Measurements from ENCODE around the gene MARCHF2.
"Not testable (repeated sequence)": the region's sequence is repeated elsewhere in the genome, so short reads cannot be mapped to it uniquely, and the experiment has no call there.

Gene MARCHF2, protein sequence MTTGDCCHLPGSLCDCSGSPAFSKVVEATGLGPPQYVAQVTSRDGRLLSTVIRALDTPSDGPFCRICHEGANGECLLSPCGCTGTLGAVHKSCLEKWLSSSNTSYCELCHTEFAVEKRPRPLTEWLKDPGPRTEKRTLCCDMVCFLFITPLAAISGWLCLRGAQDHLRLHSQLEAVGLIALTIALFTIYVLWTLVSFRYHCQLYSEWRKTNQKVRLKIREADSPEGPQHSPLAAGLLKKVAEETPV

GRCh38 chr19:8412783-8413628, at the start of gene MARCHF2:
Gene MARCHF2 (plus strand): TSS chr19:8413305. CDS start chr19:8421841, 8,536 bp downstream.
- H3K4me1 Mint-ChIP-seq (ENCODE audit: low read depth) = peaks cover 23% of the 10 kb centered on the region
- no peaks in the 10 kb centered on the region for H3K27me3 Mint-ChIP-seq
- no peaks in the 10 kb centered on the region for H3K9me3 Mint-ChIP-seq
- intact Hi-C loops (cut with micrococcal nuclease) = loop anchor here (2.0 to 10.0 kb wide), 2 partner anchors 40 to 92 kb away; partner anchors contain the start of gene PRAM1
- no peaks in the 10 kb centered on the region for H3K36me3 Mint-ChIP-seq (ENCODE audit: low read depth)
- H3K27ac Mint-ChIP-seq = peak within 1 kb of the TSS; percentile 61
- H3K4me3 Mint-ChIP-seq = peak within 1 kb of the TSS; percentile 63

DNA sequence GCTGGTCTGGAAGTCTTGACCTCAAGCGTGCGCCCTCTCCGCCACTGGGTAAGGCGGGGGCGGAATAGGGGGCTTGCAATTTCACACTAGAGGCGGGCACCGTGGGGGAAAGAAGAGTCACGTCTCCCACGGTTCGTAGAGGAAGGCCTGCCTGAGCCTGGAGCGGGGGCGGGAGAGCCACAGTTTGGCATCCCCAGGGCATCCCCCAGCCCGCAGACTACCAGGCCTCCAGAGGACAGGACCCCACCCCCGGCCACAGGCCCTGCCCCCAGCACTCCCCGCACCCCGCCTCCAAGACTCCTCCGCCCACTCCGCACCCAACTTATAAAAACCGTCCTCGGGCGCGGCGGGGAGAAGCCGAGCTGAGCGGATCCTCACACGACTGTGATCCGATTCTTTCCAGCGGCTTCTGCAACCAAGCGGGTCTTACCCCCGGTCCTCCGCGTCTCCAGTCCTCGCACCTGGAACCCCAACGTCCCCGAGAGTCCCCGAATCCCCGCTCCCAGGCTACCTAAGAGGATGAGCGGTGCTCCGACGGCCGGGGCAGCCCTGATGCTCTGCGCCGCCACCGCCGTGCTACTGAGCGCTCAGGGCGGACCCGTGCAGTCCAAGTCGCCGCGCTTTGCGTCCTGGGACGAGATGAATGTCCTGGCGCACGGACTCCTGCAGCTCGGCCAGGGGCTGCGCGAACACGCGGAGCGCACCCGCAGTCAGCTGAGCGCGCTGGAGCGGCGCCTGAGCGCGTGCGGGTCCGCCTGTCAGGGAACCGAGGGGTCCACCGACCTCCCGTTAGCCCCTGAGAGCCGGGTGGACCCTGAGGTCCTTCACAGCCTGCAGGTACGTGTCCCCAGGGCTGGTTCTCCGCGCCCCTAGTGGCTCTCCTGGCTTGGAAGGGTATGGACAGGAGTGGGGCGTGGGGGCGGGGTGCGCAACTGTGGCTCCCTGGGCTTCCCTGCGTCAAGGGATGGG, 49.0 kb upstream of the MARCHF2 start, which contains the start of gene ANGPTL4:
TSS of gene ANGPTL4 (plus strand) at position 353 of the 969 bp plus-strand sequence. CDS start at position 520, 167 bp downstream.
- peak within 1 kb of the TSS; percentile 92 for H3K27ac Mint-ChIP-seq
- H3K9me3 Mint-ChIP-seq = no peaks in the 10 kb centered on the region
- peaks cover 37% of the 10 kb centered on the region for H3K36me3 Mint-ChIP-seq (ENCODE audit: low read depth)
- peaks cover 66% of the 10 kb centered on the region for H3K4me1 Mint-ChIP-seq (ENCODE audit: low read depth)
- peaks cover 66% of the 10 kb centered on the region for H3K27me3 Mint-ChIP-seq
- intact Hi-C loops (cut with micrococcal nuclease) = loop anchor here (5.0 kb wide), 1 partner anchor 213 kb away; the partner anchor contains the start of gene MYO1F
- peak within 1 kb of the TSS; percentile 76 for H3K4me3 Mint-ChIP-seq

DNA sequence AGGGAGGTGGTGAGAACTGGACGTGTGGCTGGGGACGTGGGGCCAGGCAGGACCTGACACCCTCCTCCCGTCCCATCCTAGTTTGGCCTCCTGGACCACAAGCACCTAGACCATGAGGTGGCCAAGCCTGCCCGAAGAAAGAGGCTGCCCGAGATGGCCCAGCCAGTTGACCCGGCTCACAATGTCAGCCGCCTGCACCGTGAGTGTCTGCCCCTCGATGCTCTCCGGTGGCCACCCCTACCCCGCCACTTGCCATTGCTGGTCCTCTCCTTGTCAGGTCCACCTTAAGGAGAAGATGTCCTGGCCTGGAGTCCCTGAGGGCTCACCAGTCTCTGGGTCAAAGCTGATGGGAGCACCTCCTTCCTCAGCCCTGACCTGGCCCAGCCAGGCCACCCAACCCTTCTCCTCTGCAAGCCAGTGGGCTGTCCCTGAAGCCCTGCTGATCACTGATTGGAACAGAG, 47.0 kb upstream of the MARCHF2 start:
- Mint-ChIP-seq H3K9me3 (no peaks in the 10 kb centered on the region), H3K27me3 (peaks cover 55% of the 10 kb centered on the region), H3K4me3 (no peak overlapping the region), H3K4me1 (ENCODE audit: low read depth) (peaks cover 59% of the 10 kb centered on the region), H3K36me3 (ENCODE audit: low read depth) (peaks cover 47% of the 10 kb centered on the region), H3K27ac (no peak overlapping the region)
- intact Hi-C loops (cut with micrococcal nuclease) = no loop called here

DNA sequence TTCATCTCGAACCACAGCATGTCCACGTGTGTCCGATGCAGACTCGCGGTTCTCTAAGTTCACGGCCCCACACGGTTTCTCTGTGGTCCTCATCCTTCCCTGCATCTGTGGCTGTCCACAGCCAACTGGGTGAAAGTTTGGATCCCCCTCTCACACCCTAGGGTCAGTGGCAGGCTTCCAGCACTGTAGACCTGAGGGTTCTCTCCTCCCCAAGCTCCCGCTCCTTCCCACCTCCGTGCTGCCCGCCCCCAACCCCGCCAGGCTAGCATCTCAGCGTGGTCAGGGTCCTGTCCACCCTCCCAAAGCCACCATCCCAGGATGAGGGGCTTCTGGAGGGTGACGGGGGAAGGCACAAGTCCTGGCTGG, 46.2 kb upstream of the MARCHF2 start:
- Mint-ChIP-seq H3K36me3 (ENCODE audit: low read depth) (peaks cover 55% of the 10 kb centered on the region), H3K27ac (peak overlapping the region; percentile 47), H3K27me3 (peaks cover 55% of the 10 kb centered on the region), H3K4me3 (peak overlapping the region; percentile 48), H3K9me3 (no peaks in the 10 kb centered on the region), H3K4me1 (ENCODE audit: low read depth) (peaks cover 54% of the 10 kb centered on the region)
- intact Hi-C loops (cut with micrococcal nuclease) = no loop called here

GRCh38 chr19:8367327-8368001, 45.6 kb upstream of the MARCHF2 start:
- peak overlapping the region; percentile 48 for H3K4me3 Mint-ChIP-seq
- H3K27me3 Mint-ChIP-seq = peaks cover 55% of the 10 kb centered on the region
- H3K27ac Mint-ChIP-seq = peak overlapping the region; percentile 47
- no peaks in the 10 kb centered on the region for H3K9me3 Mint-ChIP-seq
- peaks cover 60% of the 10 kb centered on the region for H3K36me3 Mint-ChIP-seq (ENCODE audit: low read depth)
- intact Hi-C loops (cut with micrococcal nuclease) = no loop called here
- H3K4me1 Mint-ChIP-seq (ENCODE audit: low read depth) = peaks cover 49% of the 10 kb centered on the region

DNA sequence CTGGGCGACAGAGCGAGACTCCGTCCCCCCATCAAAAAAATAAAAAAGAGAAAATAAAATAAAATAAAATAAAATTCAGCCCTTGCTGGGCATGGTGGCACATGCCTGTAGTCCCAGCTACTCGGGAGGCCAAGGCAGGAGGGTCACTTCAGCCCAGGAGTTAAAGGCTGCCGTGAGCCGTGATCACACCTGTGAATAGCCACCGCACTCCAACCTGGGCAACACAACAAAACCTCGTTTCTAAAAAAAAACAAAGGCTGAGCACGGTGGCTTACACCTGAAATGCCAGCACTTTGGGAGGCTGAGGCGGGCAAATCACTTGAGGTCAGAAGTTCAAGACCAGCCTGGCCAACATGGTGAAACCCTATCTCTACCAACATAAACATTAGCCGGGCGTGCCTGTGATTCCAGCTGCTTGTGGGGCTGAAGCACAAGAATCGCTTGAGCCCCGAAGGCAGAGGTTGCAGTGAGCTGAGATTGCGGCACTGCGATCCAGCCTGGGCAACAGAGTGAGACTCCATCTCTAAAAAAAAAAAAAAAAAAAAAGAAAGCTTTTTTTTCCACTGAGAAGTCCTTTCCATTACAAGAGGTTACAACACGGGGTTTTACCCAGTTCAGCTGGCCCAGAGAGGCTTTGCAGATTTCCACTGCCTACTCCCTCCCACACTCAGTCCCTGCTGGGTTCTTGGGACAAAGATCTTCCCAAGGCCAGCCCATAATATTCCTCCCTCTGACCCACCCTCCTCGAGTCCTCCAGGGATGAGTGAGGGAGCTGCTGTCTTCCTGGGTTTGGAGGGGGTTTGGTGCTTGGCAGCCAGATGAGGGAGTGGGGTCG, 42.7 kb upstream of the MARCHF2 start:
- no peaks in the 10 kb centered on the region for H3K9me3 Mint-ChIP-seq
- H3K4me3 Mint-ChIP-seq = no peak overlapping the region
- H3K27me3 Mint-ChIP-seq = peaks cover 33% of the 10 kb centered on the region
- intact Hi-C loops (cut with micrococcal nuclease) = no loop called here
- H3K36me3 Mint-ChIP-seq (ENCODE audit: low read depth) = peaks cover 80% of the 10 kb centered on the region
- peak overlapping the region; percentile 37 for H3K27ac Mint-ChIP-seq
- H3K4me1 Mint-ChIP-seq (ENCODE audit: low read depth) = peaks cover 34% of the 10 kb centered on the region

DNA sequence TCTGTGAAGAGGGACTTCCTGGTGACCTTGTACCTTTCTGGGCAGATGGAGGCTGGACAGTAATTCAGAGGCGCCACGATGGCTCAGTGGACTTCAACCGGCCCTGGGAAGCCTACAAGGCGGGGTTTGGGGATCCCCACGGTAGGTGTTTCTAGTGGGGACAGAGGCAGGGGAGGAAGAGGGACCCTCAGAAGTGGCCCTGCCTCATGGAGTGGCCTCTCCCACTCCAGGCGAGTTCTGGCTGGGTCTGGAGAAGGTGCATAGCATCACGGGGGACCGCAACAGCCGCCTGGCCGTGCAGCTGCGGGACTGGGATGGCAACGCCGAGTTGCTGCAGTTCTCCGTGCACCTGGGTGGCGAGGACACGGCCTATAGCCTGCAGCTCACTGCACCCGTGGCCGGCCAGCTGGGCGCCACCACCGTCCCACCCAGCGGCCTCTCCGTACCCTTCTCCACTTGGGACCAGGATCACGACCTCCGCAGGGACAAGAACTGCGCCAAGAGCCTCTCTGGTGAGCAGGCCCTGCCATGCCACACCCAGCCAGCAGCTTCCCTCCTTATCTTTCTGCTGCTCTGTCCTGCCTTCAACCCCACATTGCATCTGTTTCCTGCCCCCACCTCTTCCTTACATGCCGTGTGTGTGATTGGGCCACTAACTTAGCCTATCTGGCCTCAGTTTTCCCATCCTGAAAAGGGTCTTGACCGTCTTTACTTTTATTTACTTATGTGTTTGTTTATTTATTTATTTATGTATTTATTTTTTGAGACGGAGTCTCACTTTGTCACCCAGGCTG, 41.9 kb upstream of the MARCHF2 start:
- peak overlapping the region; percentile 37 for H3K27ac Mint-ChIP-seq

GRCh38 chr19:8373867-8374813, 39.0 kb upstream of the MARCHF2 start:
- Mint-ChIP-seq H3K4me1 (ENCODE audit: low read depth) (peaks cover 5% of the 10 kb centered on the region), H3K4me3 (no peak overlapping the region), H3K27ac (no peak overlapping the region), H3K9me3 (peaks cover 2% of the 10 kb centered on the region), H3K36me3 (ENCODE audit: low read depth) (peaks cover 64% of the 10 kb centered on the region), H3K27me3 (no peaks in the 10 kb centered on the region)
- intact Hi-C loops (cut with micrococcal nuclease) = no loop called here

More for the DNA sequence above, 41.9 kb upstream of the MARCHF2 start:
- Mint-ChIP-seq H3K4me3 (no peak overlapping the region), H3K9me3 (no peaks in the 10 kb centered on the region), H3K4me1 (ENCODE audit: low read depth) (peaks cover 28% of the 10 kb centered on the region), H3K27me3 (peaks cover 25% of the 10 kb centered on the region), H3K36me3 (ENCODE audit: low read depth) (peaks cover 78% of the 10 kb centered on the region)
- intact Hi-C loops (cut with micrococcal nuclease) = no loop called here

GRCh38 chr19:8375766-8376165, 37.3 kb upstream of the MARCHF2 start:
- H3K9me3 Mint-ChIP-seq = peaks cover 10% of the 10 kb centered on the region
- peaks cover 64% of the 10 kb centered on the region for H3K36me3 Mint-ChIP-seq (ENCODE audit: low read depth)
- H3K27me3 Mint-ChIP-seq; H3K4me3 Mint-ChIP-seq; intact Hi-C loops (cut with micrococcal nuclease); H3K27ac Mint-ChIP-seq: not testable (repeated sequence)
- peaks cover 12% of the 10 kb centered on the region for H3K4me1 Mint-ChIP-seq (ENCODE audit: low read depth)

- H3K4me3 Mint-ChIP-seq; H3K27me3 Mint-ChIP-seq; intact Hi-C loops (cut with micrococcal nuclease); H3K27ac Mint-ChIP-seq: not testable (repeated sequence)
- Mint-ChIP-seq H3K4me1 (ENCODE audit: low read depth) (peaks cover 12% of the 10 kb centered on the region), H3K36me3 (ENCODE audit: low read depth) (peaks cover 57% of the 10 kb centered on the region), H3K9me3 (peaks cover 10% of the 10 kb centered on the region)
Observed at GRCh38 chr19:8376373-8376974, 36.6 kb upstream of the MARCHF2 start.

GRCh38 chr19:8377598-8377997, 35.5 kb upstream of the MARCHF2 start:
- intact Hi-C loops (cut with micrococcal nuclease) = no loop called here
- peaks cover 46% of the 10 kb centered on the region for H3K36me3 Mint-ChIP-seq (ENCODE audit: low read depth)
- H3K27me3 Mint-ChIP-seq = no peaks in the 10 kb centered on the region
- H3K4me1 Mint-ChIP-seq (ENCODE audit: low read depth) = peaks cover 12% of the 10 kb centered on the region
- peaks cover 10% of the 10 kb centered on the region for H3K9me3 Mint-ChIP-seq
- no peak overlapping the region for H3K4me3 Mint-ChIP-seq
- no peak overlapping the region for H3K27ac Mint-ChIP-seq

Data from dendritic cell treated with granulocyte-macrophage colony-stimulating factor and Interleukin-4, amounts not matched to agents 40 ng/mL and 50 ng/mL, for 4 days (primary cell).